H1 (cell line): ENCODE data around the gene NRXN3.

Source experiments
- CBX5 ChIP-seq: fragments of 300-800, 300-1000 bp; sonication (generic); IDR thresholded peaks from 2 replicates; pipeline ENCODE4 v1.7.1; 2016; ENCODE audit warnings: antibody characterized with exemption, low read length, low read depth
- CHD2 ChIP-seq: IDR thresholded peaks from 2 replicates; pipeline ENCODE4 v1.6.1; 2012; ENCODE audit warnings: low read length, improper control_type of control experiment
- EZH2 ChIP-seq: fragments of 200-600 bp; sonication (generic); IDR thresholded peaks from 2 replicates; pipeline ENCODE4 v1.7.1; 2012; ENCODE audit warnings: low read depth, mild to moderate bottlenecking, moderate library complexity, low read length, inconsistent platforms; ENCODE audit not compliant: severe bottlenecking
- GABPA ChIP-seq: IDR thresholded peaks from 2 replicates; pipeline ENCODE4 v1.6.1; 2011; ENCODE audit warnings: mild to moderate bottlenecking, low read length, moderate library complexity, borderline replicate concordance; ENCODE audit not compliant: insufficient read depth
- HDAC6 ChIP-seq: IDR thresholded peaks from one replicate; pipeline ENCODE4 v1.7.1; 2012; ENCODE audit warnings: low read depth, mild to moderate bottlenecking, inconsistent platforms, low read length, moderate library complexity
- JUN ChIP-seq: IDR thresholded peaks from 2 replicates; pipeline ENCODE4 v1.6.1; 2011; ENCODE audit warnings: low read depth, mild to moderate bottlenecking, improper control_type of control experiment, low read length
- POLR2A ChIP-seq, 2 experiments: IDR thresholded peaks; 1 replicate in 1 of 2; 2 replicates in 1 of 2; pipeline ENCODE4 v1.6.1; 2011; ENCODE audit warnings: low read depth in 2 of 2, low read length in 2 of 2, mild to moderate bottlenecking in 2 of 2; ENCODE audit errors: control extremely low read depth in 1 of 2
- POLR2AphosphoS5 ChIP-seq: IDR thresholded peaks from 2 replicates; pipeline ENCODE4 v1.6.1; 2011; ENCODE audit warnings: low read depth, low read length
- SIRT6 ChIP-seq: IDR thresholded peaks from one replicate; pipeline ENCODE4 v1.7.1; 2012; ENCODE audit warnings: low read length, inconsistent platforms
- YY1 ChIP-seq: IDR thresholded peaks from 2 replicates; pipeline ENCODE4 v1.6.1; 2011; ENCODE audit warnings: low read depth, mild to moderate bottlenecking, low read length
- TF ChIP-seq, protein P1 (sequence below): IDR thresholded peaks from 2 replicates; pipeline ENCODE4 v1.6.1; 2012; ENCODE audit warnings: inconsistent platforms
- TF ChIP-seq, protein P2 (sequence below), 3 experiments: IDR thresholded peaks; 1 replicate in 2 of 3; 2 replicates in 1 of 3; pipeline versions ENCODE4 v1.5.1 to v1.6.1; 2011; ENCODE audit warnings: low read length in 3 of 3, mild to moderate bottlenecking in 3 of 3, inconsistent platforms in 2 of 3, low read depth in 1 of 3, moderate library complexity in 1 of 3; ENCODE audit not compliant: insufficient read depth in 1 of 3; ENCODE audit errors: control extremely low read depth in 1 of 3
- TF ChIP-seq, protein P3 (sequence below): IDR thresholded peaks from 2 replicates; pipeline ENCODE4 v1.6.1; 2011; ENCODE audit warnings: low read length, improper control_type of control experiment
- TF ChIP-seq, protein P4 (sequence below): IDR thresholded peaks from 2 replicates; pipeline ENCODE4 v1.6.1; 2012; ENCODE audit warnings: low read length, inconsistent platforms

DNA sequence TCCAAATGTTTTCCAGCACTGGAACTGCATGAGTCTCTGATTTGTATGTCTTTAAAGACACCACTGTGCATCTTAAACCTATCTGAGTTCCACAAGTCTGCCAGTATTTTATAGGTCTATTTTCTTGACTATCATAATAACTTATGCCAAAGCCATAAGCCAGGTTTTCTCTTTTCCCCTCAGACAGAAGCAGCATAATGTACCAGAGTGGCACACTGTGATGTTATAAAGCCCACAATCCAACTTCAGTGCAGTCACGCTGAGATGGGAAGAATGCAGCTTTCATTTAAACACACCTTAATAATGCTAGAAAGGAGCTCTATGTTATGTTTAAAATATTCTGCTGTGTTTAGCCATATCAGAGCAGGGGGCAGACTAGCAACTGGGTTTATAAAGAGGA lies 1117.8 kb downstream of the NRXN3 start:
- TF ChIP-seq, protein P1, sequence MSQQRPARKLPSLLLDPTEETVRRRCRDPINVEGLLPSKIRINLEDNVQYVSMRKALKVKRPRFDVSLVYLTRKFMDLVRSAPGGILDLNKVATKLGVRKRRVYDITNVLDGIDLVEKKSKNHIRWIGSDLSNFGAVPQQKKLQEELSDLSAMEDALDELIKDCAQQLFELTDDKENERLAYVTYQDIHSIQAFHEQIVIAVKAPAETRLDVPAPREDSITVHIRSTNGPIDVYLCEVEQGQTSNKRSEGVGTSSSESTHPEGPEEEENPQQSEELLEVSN: no peak
- TF ChIP-seq SIRT6 (no peak), POLR2A (IDR thresholded peaks at IDR 0.05; ENCODE audit: control extremely low read depth in 1 of 2, low read depth in 2 of 2, low read length in 2 of 2) (no peak), GABPA (no peak), CBX5 (no peak), JUN (no peak), HDAC6 (no peak), EZH2 (no peak), POLR2AphosphoS5 (no peak), CHD2 (no peak), YY1 (no peak)
- TF ChIP-seq, protein P2, sequence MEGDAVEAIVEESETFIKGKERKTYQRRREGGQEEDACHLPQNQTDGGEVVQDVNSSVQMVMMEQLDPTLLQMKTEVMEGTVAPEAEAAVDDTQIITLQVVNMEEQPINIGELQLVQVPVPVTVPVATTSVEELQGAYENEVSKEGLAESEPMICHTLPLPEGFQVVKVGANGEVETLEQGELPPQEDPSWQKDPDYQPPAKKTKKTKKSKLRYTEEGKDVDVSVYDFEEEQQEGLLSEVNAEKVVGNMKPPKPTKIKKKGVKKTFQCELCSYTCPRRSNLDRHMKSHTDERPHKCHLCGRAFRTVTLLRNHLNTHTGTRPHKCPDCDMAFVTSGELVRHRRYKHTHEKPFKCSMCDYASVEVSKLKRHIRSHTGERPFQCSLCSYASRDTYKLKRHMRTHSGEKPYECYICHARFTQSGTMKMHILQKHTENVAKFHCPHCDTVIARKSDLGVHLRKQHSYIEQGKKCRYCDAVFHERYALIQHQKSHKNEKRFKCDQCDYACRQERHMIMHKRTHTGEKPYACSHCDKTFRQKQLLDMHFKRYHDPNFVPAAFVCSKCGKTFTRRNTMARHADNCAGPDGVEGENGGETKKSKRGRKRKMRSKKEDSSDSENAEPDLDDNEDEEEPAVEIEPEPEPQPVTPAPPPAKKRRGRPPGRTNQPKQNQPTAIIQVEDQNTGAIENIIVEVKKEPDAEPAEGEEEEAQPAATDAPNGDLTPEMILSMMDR (IDR thresholded peaks at IDR 0.05; ENCODE audit: control extremely low read depth in 1 of 3, insufficient read depth in 1 of 3, low read depth in 1 of 3, low read length in 3 of 3): no peak
- TF ChIP-seq, protein P3, sequence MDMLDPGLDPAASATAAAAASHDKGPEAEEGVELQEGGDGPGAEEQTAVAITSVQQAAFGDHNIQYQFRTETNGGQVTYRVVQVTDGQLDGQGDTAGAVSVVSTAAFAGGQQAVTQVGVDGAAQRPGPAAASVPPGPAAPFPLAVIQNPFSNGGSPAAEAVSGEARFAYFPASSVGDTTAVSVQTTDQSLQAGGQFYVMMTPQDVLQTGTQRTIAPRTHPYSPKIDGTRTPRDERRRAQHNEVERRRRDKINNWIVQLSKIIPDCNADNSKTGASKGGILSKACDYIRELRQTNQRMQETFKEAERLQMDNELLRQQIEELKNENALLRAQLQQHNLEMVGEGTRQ: no peak
- TF ChIP-seq, protein P4, sequence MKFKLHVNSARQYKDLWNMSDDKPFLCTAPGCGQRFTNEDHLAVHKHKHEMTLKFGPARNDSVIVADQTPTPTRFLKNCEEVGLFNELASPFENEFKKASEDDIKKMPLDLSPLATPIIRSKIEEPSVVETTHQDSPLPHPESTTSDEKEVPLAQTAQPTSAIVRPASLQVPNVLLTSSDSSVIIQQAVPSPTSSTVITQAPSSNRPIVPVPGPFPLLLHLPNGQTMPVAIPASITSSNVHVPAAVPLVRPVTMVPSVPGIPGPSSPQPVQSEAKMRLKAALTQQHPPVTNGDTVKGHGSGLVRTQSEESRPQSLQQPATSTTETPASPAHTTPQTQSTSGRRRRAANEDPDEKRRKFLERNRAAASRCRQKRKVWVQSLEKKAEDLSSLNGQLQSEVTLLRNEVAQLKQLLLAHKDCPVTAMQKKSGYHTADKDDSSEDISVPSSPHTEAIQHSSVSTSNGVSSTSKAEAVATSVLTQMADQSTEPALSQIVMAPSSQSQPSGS: no peak
